HG03064 (cell line): ENCODE results near the gene LDLRAD3.

Experiments
- ATAC-seq: cut with Tn5 transposase; IDR thresholded peaks from one replicate; pipeline ENCODE4 v1.9.1; 2021; ENCODE audit warnings: low read depth; ENCODE audit not compliant: unreplicated experiment

The LDLRAD3 gene

GRCh38 chr11:36222831-36223635, 279.2 kb downstream of the LDLRAD3 start:
- no peak for ATAC-seq

GRCh38 chr11:36224209-36224882, 280.5 kb downstream of the LDLRAD3 start:
- no peak for ATAC-seq

GRCh38 chr11:36227044-36227443, 283.2 kb downstream of the LDLRAD3 start:
- no peak for ATAC-seq

- no peak for ATAC-seq
Observed at GRCh38 chr11:36228689-36229088, 284.8 kb downstream of the LDLRAD3 start.

GRCh38 chr11:36229091-36229705, 285.3 kb downstream of the LDLRAD3 start:
- ATAC-seq: no peak

GRCh38 chr11:36230779-36231699, 287.2 kb downstream of the LDLRAD3 start:
- ATAC-seq: no peak

GRCh38 chr11:36233204-36233603, 289.3 kb downstream of the LDLRAD3 start:
- ATAC-seq: no peak

GRCh38 chr11:36234825-36235224, 291.0 kb downstream of the LDLRAD3 start:
- ATAC-seq: no peak

GRCh38 chr11:36235750-36236149, 291.9 kb downstream of the LDLRAD3 start:
- no peak for ATAC-seq

- no peak for ATAC-seq
Observed at GRCh38 chr11:36237391-36237790, 293.5 kb downstream of the LDLRAD3 start.

- no peak for ATAC-seq
Observed at GRCh38 chr11:36238036-36238631, 294.3 kb downstream of the LDLRAD3 start.

- no peak for ATAC-seq
Observed at GRCh38 chr11:36238881-36239280, 295.0 kb downstream of the LDLRAD3 start.

GRCh38 chr11:36239636-36240035, 295.8 kb downstream of the LDLRAD3 start:
- ATAC-seq: no peak

GRCh38 chr11:36240173-36240572, 296.3 kb downstream of the LDLRAD3 start:
- ATAC-seq: no peak

- ATAC-seq: no peak
Observed at GRCh38 chr11:36240801-36241200, 296.9 kb downstream of the LDLRAD3 start.

- no peak for ATAC-seq
Observed at GRCh38 chr11:36241497-36241896, 297.6 kb downstream of the LDLRAD3 start.

- no peak for ATAC-seq
Observed at GRCh38 chr11:36243641-36244040, 299.8 kb downstream of the LDLRAD3 start.

- ATAC-seq: no peak
Observed at GRCh38 chr11:36247493-36247892, 303.6 kb downstream of the LDLRAD3 start.

GRCh38 chr11:36248436-36248835, 304.6 kb downstream of the LDLRAD3 start:
- no peak for ATAC-seq

GRCh38 chr11:36249246-36249645, 305.4 kb downstream of the LDLRAD3 start:
- ATAC-seq: no peak
